Astrocyte of the spinal cord (primary cell): ENCODE measurements around the gene TFCP2L1.

Source experiments
- DNase-seq: peaks from one replicate; pipeline ENCODE4 v3.0.0; 2011; ENCODE audit warnings: low read depth, low spot score
- H3K4me3 ChIP-seq: 2 replicates; pipeline ENCODE4 v1.5.1; 2011; ENCODE audit warnings: low read depth, mild to moderate bottlenecking, low read length, moderate library complexity
- CTCF ChIP-seq: IDR thresholded peaks from 2 replicates; pipeline ENCODE4 v1.5.1; 2012; ENCODE audit warnings: low read depth, mild to moderate bottlenecking, low read length, inconsistent platforms
- in situ Hi-C: cut with HindIII; loops from 2 replicates; pipeline ENCODE4 v1.10.0; 2017; ENCODE audit warnings: low sequenced_read_pairs

The TFCP2L1 gene

GRCh38 chr2:121173806-121174205, 111.2 kb downstream of the TFCP2L1 start:
- H3K4me3 ChIP-seq, result no peak overlapping the region
- TF ChIP-seq CTCF, result no peak
- DNase-seq, result no peak
- in situ Hi-C loops, result no loop called here

- in situ Hi-C loops, result no loop called here
- no peak overlapping the region for H3K4me3 ChIP-seq
- DNase-seq, result peak; percentile 6
- TF ChIP-seq CTCF, result no peak
Observed at GRCh38 chr2:121173112-121173511, 111.9 kb downstream of the TFCP2L1 start.

- in situ Hi-C loops, result no loop called here
- no peak for DNase-seq
- no peak for TF ChIP-seq CTCF
- H3K4me3 ChIP-seq, result no peak overlapping the region
Observed at GRCh38 chr2:121172456-121172855, 112.5 kb downstream of the TFCP2L1 start.

GRCh38 chr2:121171625-121172119, 113.3 kb downstream of the TFCP2L1 start:
- no peak for TF ChIP-seq CTCF
- in situ Hi-C loops, result no loop called here
- no peak for DNase-seq

GRCh38 chr2:121170577-121170976, 114.4 kb downstream of the TFCP2L1 start:
- no peak for TF ChIP-seq CTCF
- DNase-seq, result no peak
- in situ Hi-C loops, result no loop called here
- no peak overlapping the region for H3K4me3 ChIP-seq

More at GRCh38 chr2:121171625-121172119, 113.3 kb downstream of the TFCP2L1 start:
- no peak overlapping the region for H3K4me3 ChIP-seq

DNA sequence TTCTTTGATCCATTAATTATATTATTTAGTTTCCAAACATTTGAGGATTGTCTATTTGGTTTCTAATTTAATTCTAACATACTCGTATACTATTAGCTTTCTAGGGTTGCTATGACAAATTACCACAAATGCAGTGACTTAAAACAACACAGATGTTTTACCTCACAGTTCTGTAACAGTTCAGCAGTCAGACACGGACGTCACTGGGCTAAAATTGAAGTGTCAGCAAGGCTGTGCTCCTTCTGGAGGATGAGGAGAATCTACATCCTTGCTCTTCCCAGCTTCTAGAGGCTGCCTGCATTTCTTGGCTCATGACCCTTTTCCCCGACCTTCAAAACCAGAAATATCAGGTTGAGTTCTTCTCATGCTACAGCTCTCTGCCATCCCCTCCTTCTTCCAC, 117.6 kb downstream of the TFCP2L1 start:
- H3K4me3 ChIP-seq, result no peak overlapping the region
- DNase-seq, result no peak
- in situ Hi-C loops, result no loop called here
- no peak for TF ChIP-seq CTCF
